Esophagus squamous epithelium (tissue), 4 donors: Measurements from ENCODE around the gene RTL1.

Experiments used
- CTCF ChIP-seq, 6 experiments: fragments of 450-650 bp in 4 of 6; fragments of 200-600 bp in 2 of 6; sonication (generic) in 2 of 6; IDR thresholded peaks; one replicate each; pipeline ENCODE4 v1.5.1; 2016 to 2019; ENCODE audit warnings: antibody characterized with exemption in 6 of 6, mild to moderate bottlenecking in 4 of 6, moderate library complexity in 4 of 6
- POLR2A ChIP-seq, 4 donors: fragments of 450-650 bp; IDR thresholded peaks; one replicate each; pipeline ENCODE4 v1.6.1; 2017; ENCODE audit warnings: antibody characterized with exemption in 4 of 4, mild to moderate bottlenecking in 4 of 4, moderate library complexity in 3 of 4

- TF ChIP-seq POLR2A (IDR thresholded peaks at IDR 0.05) (no peak), CTCF (IDR thresholded peaks at IDR 0.05) (no peak)
These were observed 24.3 kb downstream of the RTL1 start for GRCh38 chr14:100879194-100879593.
